ENCODE measurements around the gene ADAMTSL3.

Gene ADAMTSL3

DNA sequence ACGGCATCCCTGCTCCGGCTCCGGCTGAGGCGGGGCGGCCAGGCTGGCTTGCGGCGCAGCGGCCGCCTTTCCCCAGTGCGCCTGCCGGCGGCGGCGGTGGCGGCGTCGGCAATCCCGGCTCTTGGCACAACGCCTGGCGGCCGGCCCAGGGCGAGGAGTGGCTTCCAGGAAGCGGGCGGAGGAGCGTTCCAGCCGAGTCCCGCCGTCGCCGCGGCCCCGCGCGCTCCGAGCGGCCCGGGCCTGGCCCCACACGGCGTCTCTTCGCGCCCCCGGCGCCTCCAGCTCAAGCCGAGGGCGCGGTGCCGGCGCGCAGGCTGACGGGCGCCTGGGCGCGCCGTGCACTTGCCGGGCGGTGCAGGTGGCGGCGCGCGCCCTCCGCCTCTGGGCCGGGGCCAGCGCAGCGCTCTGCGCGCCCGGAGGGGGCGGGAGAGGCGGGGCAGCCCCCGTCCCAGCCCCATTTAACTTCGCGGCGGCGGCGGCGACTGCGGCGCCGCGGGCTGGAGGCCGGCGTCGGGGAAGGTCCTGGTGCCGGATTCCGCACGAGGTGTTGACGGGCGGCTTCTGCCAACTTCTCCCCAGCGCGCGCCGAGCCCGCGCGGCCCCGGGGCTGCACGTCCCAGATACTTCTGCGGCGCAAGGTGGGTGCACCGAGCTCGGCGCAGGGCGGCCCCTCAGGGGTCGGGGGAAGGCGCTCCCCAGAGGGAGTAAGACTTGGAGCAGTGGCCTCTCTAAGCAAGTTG, at the start of gene ADAMTSL3:
TSS of gene ADAMTSL3 (plus strand) at position 485 of the 740 bp plus-strand sequence. CDS start 1,639 bp downstream, outside the sequence.
- no peak for DNase-seq (ENCODE audit: low read depth in 2 of 2, low spot score in 1 of 2)

- DNase-seq (ENCODE audit: low read depth in 2 of 2, low spot score in 1 of 2) = no peak
Measured at GRCh38 chr15:83604549-83604948, 49.4 kb upstream of the ADAMTSL3 start.

GRCh38 chr15:83605111-83605945, 48.6 kb upstream of the ADAMTSL3 start:
- no peak for DNase-seq (ENCODE audit: low read depth in 2 of 2, low spot score in 1 of 2)

DNA sequence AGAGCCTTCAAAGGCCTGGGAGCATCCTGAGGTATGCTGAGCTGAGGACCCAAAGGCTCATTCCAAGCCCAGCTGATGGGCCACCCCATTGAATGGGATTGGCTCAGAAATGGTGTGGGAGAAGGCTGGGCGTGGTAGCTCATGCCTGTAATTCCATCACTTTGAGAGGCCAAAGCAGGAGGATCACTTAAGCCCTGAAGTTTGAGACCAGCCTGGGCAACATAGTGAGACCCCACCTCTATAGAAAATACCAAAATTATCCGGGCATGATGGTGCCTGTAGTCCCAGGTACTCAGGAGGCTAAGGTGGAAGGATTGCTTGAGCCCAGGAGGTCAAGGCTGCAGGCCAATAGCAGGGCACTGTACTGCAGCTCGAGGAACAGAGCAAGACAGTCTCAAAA, 43.8 kb upstream of the ADAMTSL3 start:
- DNase-seq (ENCODE audit: low read depth in 2 of 2, low spot score in 1 of 2) = no peak

DNA sequence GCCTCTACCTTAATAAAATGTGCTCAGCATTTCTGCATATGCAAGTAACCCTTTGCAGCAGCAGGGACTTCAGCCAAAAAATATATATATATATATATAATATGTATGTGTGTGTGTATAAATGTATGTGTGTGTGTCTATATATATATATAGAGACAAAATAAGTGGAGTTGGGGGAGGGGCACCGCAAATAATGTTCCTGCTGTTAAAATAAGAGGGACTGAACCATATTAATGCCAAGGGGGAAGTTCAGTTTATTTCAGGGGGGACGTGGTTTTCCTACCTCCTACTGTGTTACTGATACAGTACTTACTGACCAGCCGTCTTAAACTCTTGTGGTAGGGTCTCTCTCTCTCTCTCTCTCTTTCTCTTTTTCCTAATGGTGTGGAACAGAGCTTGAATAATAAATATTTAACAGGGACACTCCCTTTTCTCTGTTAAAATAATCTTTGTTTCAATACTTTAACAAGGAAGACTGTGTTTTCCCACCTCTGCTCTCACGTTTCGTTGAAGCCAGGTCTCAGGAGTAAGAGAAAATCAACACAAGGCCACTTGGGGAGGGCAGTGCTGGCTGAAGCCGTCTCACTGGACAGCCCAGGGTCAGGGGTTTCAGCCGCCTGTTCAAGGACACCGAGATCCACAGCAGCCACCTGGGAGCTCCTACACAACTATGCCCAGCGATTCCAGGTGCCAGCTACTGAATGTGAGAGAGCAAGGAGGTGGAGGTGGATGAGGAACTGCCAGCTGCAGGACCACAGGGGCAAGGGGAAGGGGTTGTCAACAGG, 42.8 kb upstream of the ADAMTSL3 start:
- DNase-seq (ENCODE audit: low read depth in 2 of 2, low spot score in 1 of 2) = no peak

DNA sequence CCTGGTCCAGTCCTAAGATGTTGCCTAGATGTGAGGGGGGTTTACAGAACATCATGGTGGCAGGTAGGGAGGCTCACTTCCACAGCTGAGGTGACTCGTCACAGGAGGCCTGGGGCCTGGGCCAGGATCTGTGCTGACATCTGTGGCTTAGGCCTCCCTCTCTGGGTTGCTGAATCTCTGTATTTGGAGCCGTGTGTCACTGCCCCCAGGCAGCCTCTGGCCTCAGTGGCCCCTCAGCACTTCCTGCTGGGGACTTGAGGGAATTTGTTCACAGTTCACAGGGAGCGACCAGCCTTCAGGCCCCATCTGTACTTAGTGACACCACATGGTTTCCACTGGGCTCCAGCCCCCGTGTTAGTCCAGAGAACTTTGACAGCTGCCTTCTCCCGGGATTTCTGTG, 41.7 kb upstream of the ADAMTSL3 start:
- no peak for DNase-seq (ENCODE audit: low read depth in 2 of 2, low spot score in 1 of 2)

DNA sequence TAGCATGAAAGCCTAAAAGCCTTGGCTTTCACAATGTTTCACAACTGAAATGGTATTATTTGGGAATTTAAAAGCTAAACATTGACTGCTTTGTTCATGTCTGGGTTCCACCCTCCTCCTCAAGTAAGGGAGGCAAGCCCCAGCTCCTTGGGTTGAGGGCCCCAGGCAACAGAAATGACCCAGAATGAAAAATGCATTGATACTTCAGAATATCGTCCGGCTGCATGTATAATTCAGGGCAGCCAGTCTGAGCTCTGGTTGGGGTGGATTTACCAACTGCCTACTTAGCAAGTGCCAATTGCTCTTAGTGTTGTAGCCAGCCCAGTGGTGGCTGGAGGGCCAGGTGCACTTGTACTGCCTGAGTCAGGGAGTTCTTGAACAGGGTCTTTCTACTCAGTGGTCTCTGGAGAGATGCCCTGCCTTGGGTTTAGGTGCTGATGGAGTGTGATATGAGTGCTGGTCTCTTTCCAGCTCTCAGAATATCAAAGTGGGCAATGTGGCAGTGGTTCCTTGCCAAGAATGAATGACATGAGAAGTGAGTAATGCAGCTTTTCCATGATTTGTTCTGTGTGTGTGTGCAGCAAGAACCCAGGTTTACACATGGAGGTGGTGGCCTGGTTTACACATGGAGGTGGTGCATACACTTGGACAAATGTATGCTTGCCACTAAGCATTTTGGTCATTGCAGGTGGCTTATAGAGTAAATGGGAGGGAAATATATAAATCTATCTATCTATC, 40.9 kb upstream of the ADAMTSL3 start:
- no peak for DNase-seq (ENCODE audit: low read depth in 2 of 2, low spot score in 1 of 2)

DNA sequence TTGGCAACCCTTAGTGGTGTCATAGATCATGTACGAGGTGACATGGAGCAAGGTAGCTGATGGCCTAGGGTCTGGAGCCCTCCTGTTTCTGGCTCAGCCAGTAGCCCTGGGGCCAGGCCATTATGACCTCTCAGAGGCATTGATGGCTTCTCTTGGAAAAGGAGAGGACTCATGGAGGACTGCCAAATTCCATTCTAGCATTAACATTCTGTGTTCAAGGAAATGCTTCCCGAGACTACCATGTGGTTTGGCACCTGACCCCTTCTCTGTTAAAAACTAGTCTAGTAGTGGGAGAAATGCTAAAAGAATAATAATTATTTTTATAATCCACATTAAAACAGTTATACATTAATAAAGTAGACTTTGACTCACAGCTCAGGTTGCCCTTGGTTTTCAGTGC, 40.2 kb upstream of the ADAMTSL3 start:
- DNase-seq (ENCODE audit: low read depth in 2 of 2, low spot score in 1 of 2) = no peak

DNA sequence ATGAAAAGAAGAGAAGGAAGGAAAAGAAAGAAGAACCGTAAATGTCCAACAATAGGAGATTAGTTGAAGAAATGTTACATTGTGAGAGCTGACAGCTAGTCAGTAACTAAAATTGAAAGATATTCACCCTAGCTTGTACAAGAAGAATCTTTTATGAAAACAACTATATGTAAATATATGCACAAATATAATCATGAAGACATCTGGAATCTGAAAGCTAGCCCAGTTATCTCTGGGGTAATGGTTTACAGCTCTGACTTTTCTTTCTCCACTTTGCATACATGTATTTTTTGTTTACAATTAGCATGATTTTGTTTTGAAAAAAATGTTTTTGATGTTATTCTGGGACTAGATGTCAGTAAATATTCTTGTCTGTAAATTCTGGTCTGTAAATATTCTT, 37.1 kb upstream of the ADAMTSL3 start:
- no peak for DNase-seq (ENCODE audit: low read depth in 2 of 2, low spot score in 1 of 2)

GRCh38 chr15:83626171-83626802, 27.6 kb upstream of the ADAMTSL3 start:
- no peak for DNase-seq (ENCODE audit: low read depth in 2 of 2, low spot score in 1 of 2)

DNA sequence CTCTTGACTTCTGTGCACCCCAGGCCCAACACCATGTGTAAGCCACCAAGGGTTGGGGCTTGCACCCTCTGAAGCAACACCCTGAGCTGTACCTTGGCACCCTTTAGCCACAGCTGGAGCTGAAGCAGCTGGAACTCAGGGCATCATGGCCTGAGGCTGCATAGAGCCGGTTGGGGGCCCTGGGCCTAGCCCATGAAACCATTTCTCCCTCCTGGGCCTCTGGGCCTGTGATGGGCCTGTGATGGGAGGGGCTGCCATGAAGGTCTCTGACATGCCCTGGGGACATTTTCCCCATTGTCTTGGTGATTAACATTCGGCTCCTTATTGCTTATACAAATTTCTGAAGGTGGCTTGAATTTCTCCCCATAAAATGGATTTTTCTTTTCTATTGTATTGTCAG, 22.4 kb upstream of the ADAMTSL3 start:
- DNase-seq (ENCODE audit: low read depth in 2 of 2, low spot score in 1 of 2) = no peak

- DNase-seq (ENCODE audit: low read depth in 2 of 2, low spot score in 1 of 2) = no peak
Measured at GRCh38 chr15:83643201-83643600, 10.7 kb upstream of the ADAMTSL3 start.

- no peak for DNase-seq (ENCODE audit: low read depth in 2 of 2, low spot score in 1 of 2)
Measured at GRCh38 chr15:83644439-83644838, 9.5 kb upstream of the ADAMTSL3 start.

DNA sequence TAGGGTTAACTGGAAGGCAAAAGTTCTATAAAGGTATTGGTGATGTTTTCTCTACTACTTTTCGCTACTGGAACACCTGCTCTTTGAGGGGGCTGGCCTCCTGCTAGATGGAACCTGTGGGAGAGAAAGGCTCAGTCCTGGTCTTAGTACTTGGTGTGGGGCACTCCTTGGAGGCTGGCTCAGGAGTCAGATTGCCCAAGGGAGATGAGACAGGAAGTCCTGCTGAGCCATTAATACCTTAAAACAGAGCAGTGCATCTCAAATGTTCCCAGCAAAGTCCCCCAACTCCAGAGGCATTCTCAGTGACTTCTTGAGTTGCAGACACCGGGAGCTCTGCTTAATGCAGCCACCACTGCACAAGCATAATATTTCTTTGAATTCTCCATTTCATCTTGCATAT, 3.1 kb upstream of the ADAMTSL3 start:
- no peak for DNase-seq (ENCODE audit: low read depth in 2 of 2, low spot score in 1 of 2)

DNA sequence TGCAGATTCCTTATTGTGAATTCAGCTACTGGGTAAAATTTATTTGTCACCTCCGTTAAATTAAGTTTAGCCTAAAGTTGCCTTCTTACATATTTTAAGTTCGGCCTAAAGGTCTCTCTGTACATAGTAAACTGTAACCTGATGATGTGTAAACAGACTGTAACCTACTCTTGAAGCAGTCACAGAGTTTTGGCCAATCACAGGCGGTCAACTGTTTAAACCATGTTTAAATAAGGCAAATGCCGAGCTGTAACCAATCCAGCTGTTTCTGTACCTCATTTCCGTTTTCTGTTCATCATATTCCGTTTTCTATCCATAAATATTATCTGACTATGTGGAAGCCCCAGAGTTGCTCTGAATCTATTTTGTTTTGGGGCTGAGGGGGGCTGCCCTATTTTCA, 2.4 kb upstream of the ADAMTSL3 start:
- no peak for DNase-seq (ENCODE audit: low read depth in 2 of 2, low spot score in 1 of 2)

DNA sequence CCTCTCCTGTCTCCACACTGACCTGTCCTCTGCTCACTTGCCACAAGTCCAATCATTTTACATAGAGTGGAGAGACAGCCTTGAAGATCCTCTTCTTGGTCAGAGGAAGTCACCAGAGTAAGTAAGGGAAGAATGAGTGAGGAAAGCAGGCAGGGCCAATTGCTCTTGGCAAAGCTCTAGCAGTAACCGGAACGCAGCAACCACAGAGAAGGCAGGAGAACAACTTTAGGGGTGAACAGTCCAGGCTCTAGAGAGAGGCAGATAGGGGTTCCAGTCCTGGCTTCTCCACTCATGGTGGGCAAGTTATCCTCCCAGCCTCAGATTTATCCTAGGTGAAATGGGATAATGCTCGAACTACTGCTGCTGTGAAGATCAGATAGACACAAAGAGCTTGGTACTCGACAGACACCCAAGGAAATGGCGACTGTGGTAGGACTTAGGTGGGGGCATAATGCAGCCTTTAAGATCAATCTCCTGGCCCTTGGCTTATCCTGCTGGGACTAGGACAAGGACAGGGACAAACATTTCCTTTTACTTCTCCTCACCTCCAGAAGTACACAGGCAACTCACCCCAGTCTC, 1.2 kb upstream of the ADAMTSL3 start:
- no peak for DNase-seq (ENCODE audit: low read depth in 2 of 2, low spot score in 1 of 2)

- no peak for DNase-seq (ENCODE audit: low read depth in 2 of 2, low spot score in 1 of 2)
Measured at GRCh38 chr15:83653288-83653638, 660 bp upstream of the ADAMTSL3 start.

GRCh38 chr15:83654379-83655236, 685 bp downstream of the ADAMTSL3 start:
- DNase-seq (ENCODE audit: low read depth in 2 of 2, low spot score in 1 of 2) = no peak

- no peak for DNase-seq (ENCODE audit: low read depth in 2 of 2, low spot score in 1 of 2)
Measured at GRCh38 chr15:83655237-83655616, 1.3 kb downstream of the ADAMTSL3 start.
